B cell (primary cell): ENCODE measurements around the gene TBC1D22A.

Source experiments
- CTCF ChIP-seq: fragments of 200-600 bp; IDR thresholded peaks from one replicate; pipeline ENCODE4 v1.8.0; 2022; ENCODE audit warnings: antibody characterized with exemption, mild to moderate bottlenecking
- EZH2 ChIP-seq: IDR thresholded peaks from 2 replicates; pipeline ENCODE4 v1.6.1; 2012; ENCODE audit warnings: borderline replicate concordance, low read depth, mild to moderate bottlenecking, moderate library complexity, low read length; ENCODE audit not compliant: insufficient read depth, poor library complexity, severe bottlenecking

GRCh38 chr22:46844606-46845210 lies 82.3 kb downstream of the TBC1D22A start:
- no peak for TF ChIP-seq CTCF
- no peak for TF ChIP-seq EZH2
